Gastroesophageal sphincter (tissue), 4 donors: ENCODE results near the gene IL1RAPL1. TPM values are rescaled to one million over a fixed set of nuclear protein-coding genes. Genes with fewer than 3 reads are reported as not detected.

ENCODE experiments used
- ATAC-seq: fragments of 150-250 bp; one replicate; pipeline ENCODE4 v1.9.1; 2016; ENCODE audit warnings: mild to moderate bottlenecking, moderate library complexity
- H3K27ac ChIP-seq, 4 donors: fragments of 200-600 bp; sonication (generic) in 3 of 4; 1 replicate in 3 of 4; 2 replicates in 1 of 4; pipeline ENCODE4 v1.5.1; 2016 to 2019
- H3K27me3 ChIP-seq: fragments of 200-600 bp; sonication (generic); one replicate; pipeline ENCODE4 v1.5.1; 2019
- H3K36me3 ChIP-seq, 2 donors: fragments of 200-600 bp; sonication (generic); one replicate each; pipeline ENCODE4 v1.5.1; 2019; ENCODE audit warnings: control low read depth in 1 of 2
- H3K4me1 ChIP-seq, 3 donors: fragments of 200-600 bp; sonication (generic); 1 replicate in 2 of 3; 2 replicates in 1 of 3; pipeline ENCODE4 v1.5.1; 2016 to 2019; ENCODE audit warnings: control low read depth in 2 of 3
- H3K4me3 ChIP-seq, 2 donors: fragments of 200-600 bp; sonication (generic); one replicate each; pipeline ENCODE4 v1.5.1; 2019; ENCODE audit warnings: mild to moderate bottlenecking in 1 of 2, moderate library complexity in 1 of 2
- H3K9me3 ChIP-seq, 3 donors: fragments of 200-600 bp; sonication (generic); one replicate each; pipeline ENCODE4 v1.5.1; 2017 to 2019; ENCODE audit warnings: control low read depth in 2 of 3
- EP300 ChIP-seq: sonication (generic); formaldehyde crosslinking; IDR thresholded peaks from one replicate; pipeline ENCODE4 v1.6.1; 2017; ENCODE audit warnings: antibody characterized with exemption, mild to moderate bottlenecking
- POLR2A ChIP-seq, 2 donors: fragments of 450-650 bp; IDR thresholded peaks; one replicate each; pipeline ENCODE4 v1.6.1; 2017; ENCODE audit warnings: antibody characterized with exemption in 2 of 2, mild to moderate bottlenecking in 2 of 2, moderate library complexity in 1 of 2
- POLR2AphosphoS5 ChIP-seq: sonication (generic); formaldehyde crosslinking; IDR thresholded peaks from one replicate; pipeline ENCODE4 v1.6.1; 2017; ENCODE audit warnings: antibody characterized with exemption
- WGBS, 2 donors: methylation state at CpG; one replicate each; pipeline ENCODE4 v1.1.5; 2018; ENCODE audit warnings: low coverage in 1 of 2; 5-methylcytosine and 5-hydroxymethylcytosine counted together
- total RNA-seq, 4 donors: library from RNA; depleted of rRNA; stranded (reverse); fragments of >200 nt; gene quantifications; one replicate each; pipeline ENCODE4 v1.1.0, GENCODE V29; 2016
- TF ChIP-seq, protein P1 (sequence below), 4 experiments: fragments of 200-600 bp in 2 of 4; fragments of 450-650 bp in 2 of 4; sonication (generic) in 1 of 4; IDR thresholded peaks; one replicate each; pipeline ENCODE4 v1.5.1; 2017 to 2019; ENCODE audit warnings: antibody characterized with exemption in 4 of 4, mild to moderate bottlenecking in 2 of 4, moderate library complexity in 2 of 4

The IL1RAPL1 gene
- total RNA-seq, 4 donors from 2014 or later, result 0.27 to 1.6 (median 0.44) TPM

DNA sequence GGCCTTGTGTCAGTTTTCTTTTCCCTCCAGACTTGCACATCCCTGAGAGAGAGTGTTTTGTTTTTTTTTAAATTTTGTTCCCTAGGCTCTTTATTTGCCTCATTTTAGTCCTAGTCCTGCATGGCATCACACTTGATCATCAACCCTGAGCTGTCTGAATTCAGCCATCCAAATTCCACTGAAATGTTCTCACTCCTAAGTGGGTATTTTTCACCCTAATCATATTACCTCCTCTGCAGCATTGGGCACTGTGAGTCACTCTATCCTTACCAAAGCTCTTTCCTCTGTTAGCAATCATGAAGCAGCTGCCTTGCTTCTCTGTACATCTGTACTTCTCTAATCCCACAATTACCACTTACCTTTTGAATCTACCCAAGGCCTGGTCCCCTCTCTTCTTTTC lies 1271.5 kb downstream of the IL1RAPL1 start:
- no peaks in the 10 kb centered on the region for H3K36me3 ChIP-seq
- no peak for ATAC-seq
- H3K4me3 ChIP-seq, result no peak overlapping the region
- no peaks in the 10 kb centered on the region for H3K27me3 ChIP-seq
- H3K9me3 ChIP-seq, result no peaks in the 10 kb centered on the region
- H3K4me1 ChIP-seq, result no peaks in the 10 kb centered on the region
- H3K27ac ChIP-seq, result no peak overlapping the region
- TF ChIP-seq POLR2AphosphoS5 (no peak), POLR2A (IDR thresholded peaks at IDR 0.05) (no peak), EP300 (no peak)

DNA sequence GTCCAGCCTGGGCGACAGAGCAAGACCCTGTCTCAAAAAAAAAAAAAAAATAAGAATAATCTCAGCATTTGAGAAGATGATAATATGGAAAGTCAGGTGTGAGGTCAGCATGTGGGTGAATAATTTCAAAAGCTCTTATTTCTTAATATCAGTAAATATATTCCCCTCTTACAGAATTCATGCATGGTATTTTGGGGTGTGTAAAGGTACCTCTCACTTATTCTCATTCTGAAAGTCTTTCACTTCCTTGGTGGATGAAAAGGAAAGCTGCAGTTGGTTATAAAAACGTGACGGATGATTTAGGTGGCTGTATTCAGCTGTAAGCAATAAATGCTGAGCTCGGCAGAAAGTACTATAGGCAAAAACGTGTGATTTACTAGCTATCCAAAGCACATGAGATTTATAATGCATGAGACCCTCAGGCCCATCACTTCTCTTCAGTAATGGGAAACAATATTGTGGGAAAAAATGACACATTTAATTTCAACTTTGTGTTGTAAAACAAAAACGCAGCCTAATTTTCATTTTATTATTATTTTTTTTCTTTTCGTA lies 1275.0 kb downstream of the IL1RAPL1 start:
- 66 to 91% methylated on average over 4 to 7 of the region's 7 CpGs for WGBS, 2 donors
- no peaks in the 10 kb centered on the region for H3K27me3 ChIP-seq
- H3K36me3 ChIP-seq, result no peaks in the 10 kb centered on the region
- TF ChIP-seq EP300 (no peak), POLR2A (IDR thresholded peaks at IDR 0.05) (no peak), POLR2AphosphoS5 (no peak)
- TF ChIP-seq, protein P1, sequence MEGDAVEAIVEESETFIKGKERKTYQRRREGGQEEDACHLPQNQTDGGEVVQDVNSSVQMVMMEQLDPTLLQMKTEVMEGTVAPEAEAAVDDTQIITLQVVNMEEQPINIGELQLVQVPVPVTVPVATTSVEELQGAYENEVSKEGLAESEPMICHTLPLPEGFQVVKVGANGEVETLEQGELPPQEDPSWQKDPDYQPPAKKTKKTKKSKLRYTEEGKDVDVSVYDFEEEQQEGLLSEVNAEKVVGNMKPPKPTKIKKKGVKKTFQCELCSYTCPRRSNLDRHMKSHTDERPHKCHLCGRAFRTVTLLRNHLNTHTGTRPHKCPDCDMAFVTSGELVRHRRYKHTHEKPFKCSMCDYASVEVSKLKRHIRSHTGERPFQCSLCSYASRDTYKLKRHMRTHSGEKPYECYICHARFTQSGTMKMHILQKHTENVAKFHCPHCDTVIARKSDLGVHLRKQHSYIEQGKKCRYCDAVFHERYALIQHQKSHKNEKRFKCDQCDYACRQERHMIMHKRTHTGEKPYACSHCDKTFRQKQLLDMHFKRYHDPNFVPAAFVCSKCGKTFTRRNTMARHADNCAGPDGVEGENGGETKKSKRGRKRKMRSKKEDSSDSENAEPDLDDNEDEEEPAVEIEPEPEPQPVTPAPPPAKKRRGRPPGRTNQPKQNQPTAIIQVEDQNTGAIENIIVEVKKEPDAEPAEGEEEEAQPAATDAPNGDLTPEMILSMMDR (IDR thresholded peaks at IDR 0.05), result no peak
- no peaks in the 10 kb centered on the region for H3K4me1 ChIP-seq
- ATAC-seq, result no peak
- H3K4me3 ChIP-seq, result no peak overlapping the region
- H3K9me3 ChIP-seq, result no peaks in the 10 kb centered on the region
- H3K27ac ChIP-seq, result no peak overlapping the region

DNA sequence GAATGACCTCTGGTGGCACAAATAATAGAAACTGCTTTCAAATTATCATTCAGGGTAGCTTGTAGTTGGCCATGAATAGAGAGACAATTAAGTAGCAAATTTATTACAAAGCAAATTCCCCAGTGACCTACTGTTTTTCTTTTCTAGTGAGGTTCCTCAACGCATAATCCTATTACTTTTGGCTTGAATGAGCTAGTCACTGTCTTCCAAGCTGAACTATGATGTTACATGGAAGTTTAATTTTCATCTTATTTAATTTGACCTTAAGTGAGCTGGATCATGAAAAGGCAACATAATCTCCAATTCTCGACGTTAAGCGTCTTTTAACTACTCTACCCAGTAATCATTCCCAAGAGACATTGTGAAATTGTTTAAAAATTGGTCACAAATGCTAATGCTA lies 1280.7 kb downstream of the IL1RAPL1 start:
- no peaks in the 10 kb centered on the region for H3K9me3 ChIP-seq
- 63 to 89% methylated on average over 4 of the region's 4 CpGs for WGBS, 2 donors
- no peak overlapping the region for H3K27ac ChIP-seq
- H3K36me3 ChIP-seq, result no peaks in the 10 kb centered on the region
- no peak overlapping the region for H3K4me3 ChIP-seq
- no peaks in the 10 kb centered on the region for H3K27me3 ChIP-seq
- ATAC-seq, result no peak
- TF ChIP-seq EP300, result no peak
- no peak for TF ChIP-seq POLR2AphosphoS5
- TF ChIP-seq, protein P1 (IDR thresholded peaks at IDR 0.05), result no peak
- no peak for TF ChIP-seq POLR2A (IDR thresholded peaks at IDR 0.05)
- H3K4me1 ChIP-seq, result no peaks in the 10 kb centered on the region

DNA sequence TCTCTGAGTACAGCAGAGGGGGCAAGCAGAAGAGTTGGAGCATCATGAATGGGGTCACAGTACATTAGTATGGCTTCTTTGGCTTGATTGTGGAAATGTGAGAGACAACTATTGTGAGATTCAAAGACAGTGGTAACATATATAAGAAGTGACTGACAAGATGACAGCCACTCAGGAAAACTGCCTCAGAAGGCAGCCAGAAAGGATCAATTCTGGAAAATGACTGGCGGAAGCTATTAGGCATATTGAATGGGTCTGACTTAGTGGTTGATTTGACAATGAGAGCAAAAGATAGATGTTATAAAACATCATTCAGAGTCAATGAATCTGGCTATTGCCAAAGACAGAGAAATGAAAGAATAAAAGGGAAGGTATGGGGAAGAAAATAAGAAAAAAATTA lies 1282.6 kb downstream of the IL1RAPL1 start:
- no peak overlapping the region for H3K27ac ChIP-seq
- H3K4me3 ChIP-seq, result no peak overlapping the region
- no peak for TF ChIP-seq EP300
- no peak for TF ChIP-seq POLR2A (IDR thresholded peaks at IDR 0.05)
- TF ChIP-seq, protein P1 (IDR thresholded peaks at IDR 0.05), result no peak
- TF ChIP-seq POLR2AphosphoS5, result no peak
- no peaks in the 10 kb centered on the region for H3K36me3 ChIP-seq
- 100% methylated on average over 1 of the region's 1 CpG for WGBS, 2 donors
- no peaks in the 10 kb centered on the region for H3K9me3 ChIP-seq
- H3K4me1 ChIP-seq, result no peaks in the 10 kb centered on the region
- ATAC-seq, result no peak
- no peaks in the 10 kb centered on the region for H3K27me3 ChIP-seq

DNA sequence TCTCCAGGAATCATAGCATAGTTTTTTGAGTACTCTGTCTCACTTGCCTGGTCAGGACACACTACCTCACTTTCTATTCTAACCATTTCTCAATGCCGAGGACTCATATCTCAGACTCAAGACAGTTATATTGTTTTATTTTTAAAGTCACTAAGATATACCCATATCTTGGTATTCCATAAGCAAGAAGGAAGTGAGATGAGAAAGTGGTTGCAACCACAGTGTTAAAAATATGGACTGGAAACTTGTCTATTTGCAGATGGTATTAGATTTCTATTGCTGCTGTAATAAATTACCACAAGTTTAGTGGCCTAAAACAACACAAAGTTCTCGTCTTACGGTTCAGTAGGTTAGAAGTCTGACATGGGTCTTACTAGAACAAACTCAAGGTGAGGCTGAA lies 1283.4 kb downstream of the IL1RAPL1 start:
- Histone ChIP-seq H3K36me3 (no peaks in the 10 kb centered on the region), H3K9me3 (no peaks in the 10 kb centered on the region), H3K27ac (no peak overlapping the region), H3K27me3 (no peaks in the 10 kb centered on the region), H3K4me3 (no peak overlapping the region), H3K4me1 (no peaks in the 10 kb centered on the region)
- TF ChIP-seq, protein P1 (IDR thresholded peaks at IDR 0.05), result no peak
- TF ChIP-seq EP300, result no peak
- no peak for TF ChIP-seq POLR2AphosphoS5
- TF ChIP-seq POLR2A (IDR thresholded peaks at IDR 0.05), result no peak
- 72 to 90% methylated on average over 2 to 3 of the region's 3 CpGs for WGBS, 2 donors
- ATAC-seq, result no peak
